ENCODE results near the gene EDAR.

EDAR gene

GRCh38 chr2:108907822-108908712, 81.0 kb downstream of the EDAR start:
- no peak for DNase-seq

GRCh38 chr2:108906403-108907077, 82.5 kb downstream of the EDAR start:
- DNase-seq = no peak

DNA sequence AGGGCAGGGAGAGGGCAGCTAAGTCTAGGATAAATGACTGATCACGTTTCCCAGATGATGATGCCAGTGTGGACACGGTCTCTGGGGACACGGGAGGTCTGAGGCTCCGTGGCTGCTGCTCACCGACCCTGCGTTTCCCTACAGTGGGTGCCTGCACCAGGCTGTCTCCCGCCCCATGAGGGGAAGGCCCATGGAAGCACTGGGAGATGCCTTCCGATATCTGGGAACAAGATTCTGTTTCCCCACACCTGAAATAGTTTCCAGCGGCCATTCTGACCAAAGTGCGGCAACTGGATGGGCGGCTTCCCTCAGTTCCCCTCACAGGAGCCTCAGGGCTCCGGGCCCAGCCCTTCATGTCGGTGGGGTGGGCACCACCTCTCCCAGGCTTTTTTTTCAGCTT, 83.1 kb downstream of the EDAR start:
- DNase-seq = no peak

GRCh38 chr2:108905176-108905575, 83.8 kb downstream of the EDAR start:
- DNase-seq = no peak

DNA sequence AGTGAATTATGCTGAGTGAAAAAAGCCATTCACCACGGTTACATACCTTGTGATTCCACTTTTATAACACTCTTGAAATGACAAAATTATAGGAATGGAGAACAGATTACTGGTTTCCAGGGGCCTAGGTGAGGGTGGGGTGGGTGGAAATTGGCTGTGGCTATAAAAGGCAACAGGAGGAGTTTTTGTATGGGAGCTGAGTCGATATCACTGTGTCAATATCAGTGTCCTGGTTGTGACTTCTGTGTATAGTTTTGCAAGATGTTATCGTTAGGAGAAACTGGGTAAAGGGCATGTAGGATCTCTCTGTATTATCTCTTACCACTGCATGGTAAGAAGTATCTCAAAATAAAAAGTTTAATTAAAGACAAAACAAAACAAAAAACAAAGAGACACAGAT, 84.3 kb downstream of the EDAR start:
- DNase-seq = no peak

DNA sequence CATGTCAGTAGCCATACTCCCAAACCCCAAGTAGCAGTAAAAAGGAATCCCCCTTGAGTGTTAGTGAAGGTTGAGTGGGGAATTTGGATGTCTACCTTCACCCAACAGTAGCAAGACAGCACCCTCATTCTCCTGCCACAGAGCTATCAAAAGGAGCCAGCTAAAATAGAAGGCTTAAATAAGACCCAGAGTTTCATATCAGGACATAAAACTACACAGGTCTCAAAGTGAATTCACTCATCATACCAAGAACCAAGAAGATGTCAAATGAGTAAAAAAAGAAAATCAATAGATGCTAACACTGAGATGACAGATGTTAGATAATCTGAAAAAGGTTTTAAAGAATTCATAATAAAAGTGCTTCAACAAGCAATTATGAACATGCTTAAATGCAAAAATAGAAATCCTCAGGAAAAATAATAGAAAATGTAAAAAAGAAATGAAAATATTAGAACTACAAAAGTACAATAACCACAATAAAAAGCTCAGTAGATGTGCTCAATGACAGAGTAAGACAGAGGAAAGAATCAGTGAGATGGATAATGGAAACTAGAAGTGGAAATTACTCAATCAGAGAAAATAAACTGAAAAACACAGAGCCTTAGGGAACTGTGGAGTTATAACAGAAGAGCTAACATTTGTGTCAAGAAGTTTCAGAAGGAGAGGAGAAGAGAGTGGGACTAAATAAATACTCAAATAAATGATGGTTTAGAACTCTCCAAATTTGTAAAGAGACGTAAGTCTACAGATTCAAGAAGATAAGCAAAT, 90.5 kb downstream of the EDAR start:
- DNase-seq = no peak

DNA sequence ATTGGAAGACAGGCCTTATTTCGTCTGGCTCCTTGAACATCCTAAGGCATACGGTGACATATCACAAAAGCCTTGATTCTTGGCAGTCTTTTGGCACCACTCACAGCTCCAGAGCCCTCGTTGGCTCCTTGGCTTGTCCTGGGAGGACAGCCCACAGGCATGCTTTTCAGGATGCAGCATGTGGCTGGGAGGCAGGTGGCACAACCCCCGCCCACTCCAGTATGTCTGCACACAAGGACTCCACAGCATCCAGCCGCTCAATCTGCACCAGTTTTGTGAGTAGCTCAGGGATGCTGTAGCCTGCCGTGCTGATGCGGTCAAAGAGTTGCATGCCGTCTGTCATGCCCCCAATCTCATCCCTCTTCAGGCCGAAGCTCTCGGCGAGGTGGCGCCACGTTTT, 92.3 kb downstream of the EDAR start:
- no peak for DNase-seq

- no peak for DNase-seq
These were observed 93.8 kb downstream of the EDAR start for GRCh38 chr2:108895188-108895587.

DNA sequence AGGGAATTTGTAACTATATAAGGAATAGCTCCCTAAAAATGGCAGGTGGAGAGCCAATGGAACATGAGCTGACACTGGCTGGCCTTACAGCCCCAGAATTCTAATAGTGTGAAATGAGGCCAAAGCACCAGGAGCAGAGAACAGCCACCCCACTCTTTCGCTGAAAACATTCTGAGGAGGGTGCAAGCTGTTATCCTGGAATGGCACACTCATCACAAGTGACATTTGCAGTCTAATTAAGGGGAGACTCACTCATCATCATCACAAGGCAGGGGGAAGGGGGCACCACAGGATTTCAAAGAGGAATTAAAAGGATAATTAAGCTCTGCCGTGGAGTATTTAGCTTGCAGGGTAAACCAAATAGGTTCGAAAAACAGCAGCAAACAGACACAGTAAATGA, 94.3 kb downstream of the EDAR start:
- DNase-seq = no peak

- DNase-seq = no peak
These were observed 95.7 kb downstream of the EDAR start for GRCh38 chr2:108893277-108893676.

DNA sequence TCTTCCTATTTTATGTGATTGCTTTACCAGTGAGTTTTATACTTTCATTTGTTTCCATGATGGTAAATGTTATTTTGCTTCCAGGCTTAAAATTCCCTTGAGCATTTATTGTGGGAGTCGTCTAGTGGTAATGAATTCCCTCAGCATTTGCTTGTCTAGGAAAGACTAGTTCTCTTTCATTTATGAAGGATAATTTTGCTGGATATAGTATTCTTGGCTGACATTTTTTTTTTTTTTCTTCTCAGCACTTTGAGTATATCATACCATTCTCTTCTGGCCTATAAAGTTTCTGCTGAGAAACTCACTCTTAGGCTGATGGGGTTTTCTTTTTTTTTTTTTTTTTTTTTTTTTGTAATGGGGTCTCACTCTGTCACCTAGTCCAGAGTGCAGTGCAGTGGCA, 99.1 kb downstream of the EDAR start:
- DNase-seq = no peak

DNA sequence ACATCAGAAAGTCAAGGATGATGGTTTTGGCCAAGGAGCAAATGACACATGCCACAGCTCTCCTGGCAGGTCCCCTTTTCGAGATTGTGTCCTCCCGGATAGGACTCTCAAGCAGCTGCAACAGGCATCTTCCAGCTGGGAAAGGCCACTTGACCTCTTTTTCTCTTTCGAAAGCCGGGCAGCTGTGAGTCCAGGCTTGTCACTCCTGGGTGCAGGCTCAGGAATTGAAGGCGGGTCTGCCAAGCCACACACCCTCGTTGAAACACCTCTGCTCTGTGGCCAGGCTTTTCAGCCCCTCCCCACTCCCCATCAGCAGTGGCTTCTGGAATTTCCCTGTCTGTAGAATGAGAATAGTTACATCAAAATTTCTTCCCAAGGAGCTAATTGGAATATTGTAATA, 104.4 kb downstream of the EDAR start:
- no peak for DNase-seq

DNA sequence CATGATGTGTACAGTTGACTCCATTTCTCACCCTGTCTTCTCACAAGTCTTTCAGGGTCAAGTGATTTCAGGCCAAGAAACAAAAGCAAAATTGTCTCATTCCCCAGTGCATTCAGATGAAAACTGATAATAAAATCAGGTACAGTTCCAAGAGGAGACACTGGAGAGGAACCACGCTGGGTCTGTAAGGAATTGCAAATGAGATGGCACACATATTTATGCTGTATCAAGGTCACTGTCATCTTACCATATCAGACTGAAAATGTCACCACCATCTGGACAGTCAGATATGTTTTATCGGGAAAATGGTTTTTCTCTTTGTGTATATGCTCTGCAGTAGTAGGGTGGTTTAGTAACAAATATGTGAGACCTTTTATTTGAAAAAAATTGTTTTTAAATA, 110.7 kb downstream of the EDAR start:
- DNase-seq = no peak

GRCh38 chr2:108877506-108877905, 111.5 kb downstream of the EDAR start:
- no peak for DNase-seq

- no peak for DNase-seq
These were observed 118.9 kb downstream of the EDAR start for GRCh38 chr2:108870069-108870644.

DNA sequence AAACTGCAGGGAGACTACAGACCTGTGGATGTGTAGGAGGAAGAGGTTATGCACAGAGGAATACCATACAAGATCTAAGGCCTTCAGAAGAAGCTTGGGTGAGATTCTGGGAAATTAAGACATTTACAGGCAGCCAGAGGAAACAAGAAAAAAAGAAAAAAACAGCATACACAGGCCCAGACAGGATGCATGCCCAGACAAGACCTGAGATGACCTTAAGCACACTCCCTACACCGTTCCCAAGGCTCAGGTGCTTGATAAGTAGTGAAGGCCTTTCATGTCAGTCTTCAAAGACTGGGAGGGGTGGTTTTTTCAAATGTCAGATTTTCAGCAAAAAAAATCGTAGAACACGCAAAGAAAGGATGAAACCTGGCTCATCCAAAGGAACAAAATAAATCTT, 119.5 kb downstream of the EDAR start:
- DNase-seq = no peak

- DNase-seq = no peak
These were observed 120.1 kb downstream of the EDAR start for GRCh38 chr2:108868911-108869310.

DNA sequence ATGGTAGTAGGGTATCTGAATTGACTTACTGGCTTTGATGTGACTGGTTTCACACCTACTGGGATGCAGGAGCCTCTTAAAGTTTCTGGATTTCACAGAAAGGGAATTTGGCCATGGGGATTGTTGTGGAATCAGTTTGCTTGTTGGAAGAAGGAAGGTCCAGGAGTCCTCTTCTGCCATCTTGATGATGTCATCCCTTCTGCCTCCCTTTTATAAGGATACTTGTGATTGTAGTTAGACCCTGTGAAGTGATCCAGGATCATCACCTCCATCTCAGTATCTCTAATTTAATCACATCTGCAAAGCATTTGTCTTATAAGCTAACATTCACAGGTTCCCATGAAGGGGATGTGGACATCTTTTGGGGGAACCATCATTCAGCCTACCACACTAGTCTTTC, 123.0 kb downstream of the EDAR start:
- no peak for DNase-seq

DNA sequence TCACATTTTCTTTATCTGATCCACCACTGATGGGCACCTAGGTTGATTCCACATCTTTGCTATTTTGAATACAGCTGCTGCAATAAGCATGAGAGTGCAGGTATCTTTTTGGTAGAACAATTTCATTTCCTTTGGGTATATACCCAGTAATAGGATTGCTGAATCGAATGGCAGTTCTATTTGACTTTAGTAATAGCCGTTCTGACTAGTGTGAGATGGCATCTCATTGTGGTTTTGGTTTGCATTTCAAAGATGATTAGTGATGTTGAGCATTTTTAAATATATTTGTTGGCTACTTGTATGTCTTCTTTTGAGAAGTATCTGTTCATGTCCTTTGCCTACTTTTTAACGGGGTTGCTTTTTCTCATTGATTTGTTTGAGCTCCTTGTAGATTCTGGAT, 130.1 kb downstream of the EDAR start:
- DNase-seq = no peak

GRCh38 chr2:108855194-108855593, 133.8 kb downstream of the EDAR start:
- no peak for DNase-seq

- DNase-seq = no peak
These were observed 134.5 kb downstream of the EDAR start for GRCh38 chr2:108854484-108854883.

DNA sequence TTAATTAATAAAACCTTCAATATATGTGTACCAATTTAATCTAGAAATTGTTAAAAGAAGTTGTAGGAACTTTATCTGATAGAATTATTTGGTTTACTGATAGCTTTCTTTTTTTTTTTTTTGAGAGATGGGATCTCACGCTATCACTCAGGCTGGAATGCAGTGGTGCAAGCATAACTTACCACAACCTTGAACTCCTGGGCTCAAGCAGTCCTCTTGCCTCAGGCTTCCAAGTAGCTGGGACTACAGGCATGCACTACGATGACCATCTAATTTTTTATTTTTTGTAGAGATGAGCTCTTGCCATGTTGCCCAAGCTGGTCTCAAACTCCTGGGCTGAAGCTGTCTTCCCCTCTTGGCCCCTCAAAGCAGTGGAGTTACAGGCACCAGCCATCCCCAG, 135.6 kb downstream of the EDAR start:
- no peak for DNase-seq

GRCh38 chr2:108852375-108852774, 136.6 kb downstream of the EDAR start:
- DNase-seq = no peak

Data from right forelimb (tissue), 1 donor.